Gastrocnemius medialis (tissue), 4 donors: ENCODE measurements around the gene DMRT3. TPM values are rescaled to one million over a fixed set of nuclear protein-coding genes. Genes with fewer than 3 reads are reported as not detected.

Experiments used
- ATAC-seq, 2 donors: fragments of 150-250 bp; one replicate each; pipeline ENCODE4 v1.9.1; 2016
- DNase-seq, 2 donors: peaks; one replicate each; pipeline ENCODE4 v3.0.0-alpha.2; 2019
- H3K27ac ChIP-seq, 4 donors: fragments of 200-600 bp; sonication (generic); 1 replicate in 1 of 4; 2 replicates in 3 of 4; pipeline ENCODE4 v1.5.1; 2016 to 2018; ENCODE audit warnings: mild to moderate bottlenecking in 2 of 4, moderate library complexity in 1 of 4
- H3K27me3 ChIP-seq, 3 donors: fragments of 200-600 bp; sonication (generic) in 2 of 3; 1 replicate in 1 of 3; 2 replicates in 2 of 3; pipeline versions ENCODE4 v1.5.1 to v1.6.0; 2016 to 2019; ENCODE audit warnings: mild to moderate bottlenecking in 1 of 3, moderate library complexity in 1 of 3
- H3K36me3 ChIP-seq, 2 donors: fragments of 200-600 bp; sonication (generic) in 1 of 2; one replicate each; pipeline ENCODE4 v1.5.1; 2017 to 2018
- H3K4me1 ChIP-seq, 2 donors: fragments of 200-600 bp; sonication (generic) in 1 of 2; one replicate each; pipeline ENCODE4 v1.5.1; 2016 to 2017; ENCODE audit warnings: mild to moderate bottlenecking in 2 of 2
- H3K4me3 ChIP-seq, 4 donors: fragments of 200-600 bp; sonication (generic) in 3 of 4; 1 replicate in 1 of 4; 2 replicates in 3 of 4; pipeline ENCODE4 v1.5.1; 2016 to 2019; ENCODE audit warnings: mild to moderate bottlenecking in 2 of 4
- H3K9me3 ChIP-seq, 3 donors: fragments of 200-600 bp; sonication (generic) in 2 of 3; 1 replicate in 1 of 3; 2 replicates in 2 of 3; pipeline ENCODE4 v1.5.1; 2016 to 2019
- POLR2A ChIP-seq, 2 donors: fragments of 450-650 bp; IDR thresholded peaks; one replicate each; pipeline ENCODE4 v1.6.1; 2017; ENCODE audit warnings: antibody characterized with exemption in 2 of 2, mild to moderate bottlenecking in 2 of 2, moderate library complexity in 2 of 2
- in situ Hi-C, 4 donors: fragments of 200-750 bp; cut with MboI; loops; one replicate each; pipeline versions ENCODE4 v1.15.0 to v1.8.0; 2017; ENCODE audit warnings: low sequenced_read_pairs in 4 of 4
- intact Hi-C: fragments of 100-400 bp; cut with DNase I; formaldehyde crosslinking; loops from one replicate; pipeline ENCODE4 v1.15.1; 2023; ENCODE audit warnings: low total_unique reads
- total RNA-seq, 4 donors: library from RNA; depleted of rRNA; stranded (reverse); fragments of >200 nt; gene quantifications; one replicate each; pipeline versions ENCODE4 v1.1.0 to v1.2.3, GENCODE V29; 2016
- TF ChIP-seq, protein P1 (sequence below), 5 experiments: fragments of 450-650 bp in 3 of 5; fragments of 200-600 bp in 2 of 5; sonication (generic) in 2 of 5; IDR thresholded peaks in 4 of 5; conservative IDR thresholded peaks in 1 of 5; 1 replicate in 4 of 5; 2 replicates in 1 of 5; pipeline ENCODE4 v1.5.1; 2016 to 2019; ENCODE audit warnings: antibody characterized with exemption in 5 of 5, mild to moderate bottlenecking in 3 of 5, moderate library complexity in 3 of 5

DMRT3 gene
- total RNA-seq, 4 donors from 2014 or later, result 0.24 to 0.36 (median 0.31) TPM

DNA sequence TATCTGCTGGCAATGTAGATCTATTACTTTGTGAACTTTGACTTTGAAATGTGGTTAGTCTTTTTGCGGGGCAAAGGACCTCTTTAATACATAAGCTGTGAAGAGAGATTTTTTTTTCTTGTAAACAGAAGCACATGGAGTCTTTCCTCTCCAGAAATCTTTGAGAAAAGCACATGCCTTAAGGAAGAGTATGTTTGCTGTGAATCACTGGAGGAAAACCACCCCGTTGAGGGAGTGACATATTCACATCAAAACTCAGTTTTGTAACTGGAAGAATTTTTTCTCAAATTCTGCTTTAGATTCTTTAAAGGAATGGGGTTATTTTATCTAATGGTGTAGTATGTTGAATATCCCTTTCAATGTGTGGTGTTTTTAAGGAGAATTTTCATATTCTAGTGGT lies 3.5 kb downstream of the DMRT3 start:
- peaks cover 31 to 47% (median 35%) of the 10 kb centered on the region in 3 donors for H3K27me3 ChIP-seq
- no peaks in the 10 kb centered on the region for H3K9me3 ChIP-seq
- DNase-seq, result no peak
- in situ Hi-C loops (no loop called here), intact Hi-C loops (no loop called here)
- H3K4me1 ChIP-seq, result peaks cover 4 to 7% of the 10 kb centered on the region in 2 donors
- no peaks in the 10 kb centered on the region for H3K36me3 ChIP-seq
- no peak overlapping the region for H3K4me3 ChIP-seq
- TF ChIP-seq POLR2A (IDR thresholded peaks at IDR 0.05), result no peak
- TF ChIP-seq, protein P1, sequence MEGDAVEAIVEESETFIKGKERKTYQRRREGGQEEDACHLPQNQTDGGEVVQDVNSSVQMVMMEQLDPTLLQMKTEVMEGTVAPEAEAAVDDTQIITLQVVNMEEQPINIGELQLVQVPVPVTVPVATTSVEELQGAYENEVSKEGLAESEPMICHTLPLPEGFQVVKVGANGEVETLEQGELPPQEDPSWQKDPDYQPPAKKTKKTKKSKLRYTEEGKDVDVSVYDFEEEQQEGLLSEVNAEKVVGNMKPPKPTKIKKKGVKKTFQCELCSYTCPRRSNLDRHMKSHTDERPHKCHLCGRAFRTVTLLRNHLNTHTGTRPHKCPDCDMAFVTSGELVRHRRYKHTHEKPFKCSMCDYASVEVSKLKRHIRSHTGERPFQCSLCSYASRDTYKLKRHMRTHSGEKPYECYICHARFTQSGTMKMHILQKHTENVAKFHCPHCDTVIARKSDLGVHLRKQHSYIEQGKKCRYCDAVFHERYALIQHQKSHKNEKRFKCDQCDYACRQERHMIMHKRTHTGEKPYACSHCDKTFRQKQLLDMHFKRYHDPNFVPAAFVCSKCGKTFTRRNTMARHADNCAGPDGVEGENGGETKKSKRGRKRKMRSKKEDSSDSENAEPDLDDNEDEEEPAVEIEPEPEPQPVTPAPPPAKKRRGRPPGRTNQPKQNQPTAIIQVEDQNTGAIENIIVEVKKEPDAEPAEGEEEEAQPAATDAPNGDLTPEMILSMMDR (IDR thresholded peaks at IDR 0.05 in 4 of 5, conservative IDR thresholded peaks at IDR 0.05 in 1 of 5), result no peak
- no peak overlapping the region for H3K27ac ChIP-seq
- no peak for ATAC-seq

DNA sequence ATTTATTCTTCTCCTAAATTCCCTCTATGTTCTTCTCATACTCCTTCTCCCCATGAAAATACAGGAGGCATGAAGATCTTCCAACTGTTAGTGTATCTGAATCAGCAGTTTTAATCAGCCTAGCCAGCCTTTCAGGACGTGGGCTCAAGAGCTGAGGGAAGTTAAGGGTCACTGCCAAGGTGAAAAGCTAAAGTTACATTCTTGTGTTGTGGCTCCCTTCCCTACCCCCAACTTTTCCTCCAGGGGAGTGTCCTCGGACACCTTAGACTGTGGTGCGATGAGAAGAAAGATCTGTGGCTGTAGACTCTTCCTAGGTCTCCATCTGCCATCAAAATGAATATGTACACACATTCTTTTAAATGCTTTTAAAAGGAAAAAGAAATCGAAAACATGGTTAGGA lies 4.2 kb downstream of the DMRT3 start:
- no peak for DNase-seq
- in situ Hi-C loops (no loop called here), intact Hi-C loops (no loop called here)
- no peaks in the 10 kb centered on the region for H3K9me3 ChIP-seq
- H3K27me3 ChIP-seq, result peaks cover 25 to 40% (median 28%) of the 10 kb centered on the region in 3 donors
- ATAC-seq, result no peak
- no peak overlapping the region for H3K4me3 ChIP-seq
- H3K27ac ChIP-seq, result peak overlapping the region in 1 of 4 donors; percentile 37
- H3K36me3 ChIP-seq, result no peaks in the 10 kb centered on the region
- peaks cover 4 to 7% of the 10 kb centered on the region in 2 donors for H3K4me1 ChIP-seq
- TF ChIP-seq, protein P1 (IDR thresholded peaks at IDR 0.05 in 4 of 5, conservative IDR thresholded peaks at IDR 0.05 in 1 of 5), result no peak
- TF ChIP-seq POLR2A (IDR thresholded peaks at IDR 0.05), result no peak

DNA sequence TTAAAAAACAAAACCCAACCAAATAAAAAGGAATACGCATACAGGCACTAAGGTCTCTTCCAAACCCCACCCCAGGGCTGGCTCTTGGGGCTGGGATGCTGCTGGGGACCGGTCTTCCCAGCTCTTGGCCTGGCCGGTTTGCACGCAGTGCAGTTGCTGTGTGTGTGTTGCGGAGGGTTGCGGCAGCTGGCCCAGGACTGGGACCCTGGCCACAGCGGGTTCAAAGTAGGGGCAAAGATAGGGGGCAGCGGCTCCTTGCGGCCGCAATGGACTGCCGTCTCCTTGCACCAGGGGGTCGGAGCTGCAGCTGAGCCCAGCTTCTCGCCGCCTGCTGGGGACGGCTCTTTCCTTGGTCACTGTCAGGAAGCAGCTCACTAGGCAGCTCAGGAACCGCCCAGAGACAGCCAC lies 5.0 kb downstream of the DMRT3 start:
- Histone ChIP-seq H3K27me3 (peaks cover 16 to 32% (median 21%) of the 10 kb centered on the region in 3 donors), H3K36me3 (no peaks in the 10 kb centered on the region), H3K27ac (peak overlapping the region in 2 of 4 donors; percentile 41 to 51), H3K9me3 (no peaks in the 10 kb centered on the region), H3K4me1 (no peaks in the 10 kb centered on the region), H3K4me3 (no peak overlapping the region)
- in situ Hi-C loops (no loop called here), intact Hi-C loops (no loop called here)
- DNase-seq (no peak), ATAC-seq (no peak)
- no peak for TF ChIP-seq POLR2A (IDR thresholded peaks at IDR 0.05)
- TF ChIP-seq, protein P1 (IDR thresholded peaks at IDR 0.05 in 4 of 5, conservative IDR thresholded peaks at IDR 0.05 in 1 of 5), result no peak

DNA sequence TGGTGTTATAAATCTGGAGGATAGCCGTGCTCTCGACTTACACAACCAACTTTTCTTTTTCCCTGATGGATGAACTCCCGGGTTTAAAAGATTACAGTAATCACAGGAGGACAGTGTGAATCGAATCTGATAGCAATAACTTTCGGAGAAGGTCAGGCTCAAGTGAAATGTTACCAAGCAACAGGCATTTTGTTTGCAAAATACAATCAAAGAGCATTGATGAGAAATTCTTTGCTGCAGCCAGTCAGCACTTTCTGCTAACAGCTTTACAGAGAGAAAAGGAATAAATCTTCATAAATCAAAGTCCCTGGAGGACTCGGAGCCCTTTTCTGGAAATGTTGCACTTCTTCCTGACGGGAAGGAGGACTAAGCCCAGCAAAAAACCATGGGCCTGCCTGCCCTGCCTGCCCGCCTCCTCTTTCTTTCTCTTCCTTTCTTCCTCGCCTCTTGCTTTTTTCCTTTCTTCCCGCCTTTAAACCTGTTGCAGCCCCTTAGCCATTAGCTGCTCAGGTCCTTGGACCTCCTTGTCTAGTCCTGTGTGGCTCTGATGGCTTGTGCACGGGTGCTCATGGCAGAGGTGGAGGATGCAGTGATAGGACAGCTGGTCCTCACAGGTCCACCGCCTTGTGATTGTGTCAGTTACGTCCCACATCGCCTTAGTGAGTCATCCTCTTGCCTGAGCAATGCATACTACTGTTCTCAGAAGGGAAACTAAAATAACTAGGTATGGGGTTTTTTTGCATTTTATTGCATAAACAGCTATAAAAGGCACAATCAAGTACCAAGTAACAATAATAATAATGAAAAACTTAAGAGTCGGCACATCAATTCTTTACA lies 6.2 kb downstream of the DMRT3 start:
- Histone ChIP-seq H3K36me3 (no peaks in the 10 kb centered on the region), H3K27me3 (peaks cover 12 to 27% (median 21%) of the 10 kb centered on the region in 3 donors), H3K9me3 (no peaks in the 10 kb centered on the region), H3K4me3 (no peak overlapping the region), H3K4me1 (no peaks in the 10 kb centered on the region), H3K27ac (peak overlapping the region; percentile 29 to 53 (median 38))
- intact Hi-C loops, result no loop called here
- ATAC-seq (peak in 1 of 2 donors; percentile 36), DNase-seq (no peak)
- in situ Hi-C loops, result no loop called here
- TF ChIP-seq, protein P1 (IDR thresholded peaks at IDR 0.05 in 4 of 5, conservative IDR thresholded peaks at IDR 0.05 in 1 of 5), result no peak
